A549 (cell line): Measurements from ENCODE around the gene SERPINA6. TPM values are rescaled to one million over a fixed set of nuclear protein-coding genes. Genes with fewer than 3 reads are reported as not detected.

Experiments used
- ATAC-seq, 2 experiments: fragments of 200-7000 bp in 1 of 2; fragments of >200 bp in 1 of 2; cut with Nextera tagmentation in 1 of 2; cut with Tn5 transposase in 1 of 2; 3 replicates each; pipeline versions ENCODE4 v1.8.0 to v1.9.1; 2018 to 2020; ENCODE audit warnings: mild to moderate bottlenecking in 1 of 2, moderate library complexity in 1 of 2
- CTCF ChIA-PET: fragments of 300-600 bp; sonication (Branson Sonifier 250); formaldehyde crosslinking; extraction: SDS; loops from one replicate; lab custom pipeline; 2021; ENCODE audit warnings: antibody characterized with exemption, inconsistent platforms; lab: Yijun Ruan, JAX
- POLR2A ChIA-PET: fragments of 350-600 bp; formaldehyde crosslinking; extraction: SDS; loops from one replicate; lab custom pipeline; 2021; ENCODE audit warnings: antibody characterized with exemption, inconsistent platforms; lab: Yijun Ruan, JAX
- DNase-seq, 2 experiments: peaks; one replicate each; pipeline versions ENCODE4 v3.0.0 to v3.0.0-alpha.2; 2011 to 2016; ENCODE audit warnings: low read depth in 1 of 2, low spot score in 1 of 2
- FAIRE-seq: peaks from 2 replicates; lab custom pipeline; 2011; peaks lifted over from hg19 to GRCh38; lab: Jason Lieb, UNC
- H3K27ac ChIP-seq, 2 experiments: fragments of >200 bp; sonication (Bioruptor Twin); formaldehyde crosslinking; 3 replicates each; pipeline ENCODE4 v1.5.1; 2016 to 2017
- H3K4me1 ChIP-seq: fragments of >200 bp; sonication (Bioruptor Twin); formaldehyde crosslinking; 3 replicates; pipeline ENCODE4 v1.6.1; 2016
- H3K4me2 ChIP-seq: fragments of >200 bp; sonication (Bioruptor Twin); formaldehyde crosslinking; 3 replicates; pipeline ENCODE4 v1.6.1; 2016
- H3K4me3 ChIP-seq: fragments of >200 bp; sonication (Bioruptor Twin); formaldehyde crosslinking; 3 replicates; pipeline ENCODE4 v1.5.1; 2016
- H3K9me3 ChIP-seq: fragments of >200 bp; sonication (Bioruptor Twin); formaldehyde crosslinking; 3 replicates; pipeline ENCODE4 v1.6.1; 2016
- CEBPB ChIP-seq, 2 experiments: fragments of >200 bp in 1 of 2; sonication (Bioruptor Twin) in 1 of 2; formaldehyde crosslinking in 1 of 2; IDR thresholded peaks; 2 replicates each; pipeline ENCODE4 v1.6.1; 2012 to 2016
- CHD2 ChIP-seq: fragments of 150-350 bp; IDR thresholded peaks from 2 replicates; pipeline ENCODE4 v1.6.1; 2014; ENCODE audit warnings: low read length; ENCODE audit not compliant: partially characterized antibody
- CHD4 ChIP-seq: fragments of 200-600 bp; sonication (generic); IDR thresholded peaks from 2 replicates; pipeline ENCODE4 v1.6.1; 2016; ENCODE audit warnings: antibody characterized with exemption, mild to moderate bottlenecking, borderline replicate concordance
- CTCF ChIP-seq: fragments of >200 bp; sonication (Bioruptor Twin); formaldehyde crosslinking; IDR thresholded peaks from 3 replicates; pipeline ENCODE4 v1.5.1; 2016
- EHMT2 ChIP-seq: fragments of 200-600 bp; sonication (generic); IDR thresholded peaks from 2 replicates; pipeline ENCODE4 v1.6.1; 2016; ENCODE audit warnings: antibody characterized with exemption, low read depth, mild to moderate bottlenecking, moderate library complexity
- ESRRA ChIP-seq: fragments of 150-350 bp; IDR thresholded peaks from 2 replicates; pipeline ENCODE4 v1.6.1; 2014; ENCODE audit warnings: mild to moderate bottlenecking, low read length, borderline replicate concordance
- FOSB ChIP-seq: fragments of 250-450 bp; sonication (Bioruptor Pico); IDR thresholded peaks from 2 replicates; pipeline ENCODE4 v1.5.0; 2020; ENCODE audit warnings: mild to moderate bottlenecking, moderate library complexity
- FOSL2 ChIP-seq, 2 experiments: fragments of 450-650 bp in 1 of 2; fragments of >200 bp in 1 of 2; sonication (Bioruptor Twin) in 1 of 2; formaldehyde crosslinking; IDR thresholded peaks; 2 replicates each; pipeline versions ENCODE4 v1.5.0 to v1.6.1; 2016 to 2020; ENCODE audit warnings: mild to moderate bottlenecking in 1 of 2, moderate library complexity in 1 of 2
- FOXS1 ChIP-seq: fragments of 250-450 bp; sonication (Bioruptor Pico); IDR thresholded peaks from 2 replicates; pipeline ENCODE4 v1.5.0; 2020; ENCODE audit warnings: mild to moderate bottlenecking, moderate library complexity
- HOXB13 ChIP-seq: fragments of 250-450 bp; sonication (Bioruptor Pico); IDR thresholded peaks from 2 replicates; pipeline ENCODE4 v1.5.0; 2020; ENCODE audit warnings: low read depth, mild to moderate bottlenecking, moderate library complexity
- MAX ChIP-seq: IDR thresholded peaks from 2 replicates; pipeline ENCODE4 v1.6.1; 2012
- MAZ ChIP-seq: fragments of 150-350 bp; IDR thresholded peaks from 2 replicates; pipeline ENCODE4 v1.6.1; 2014; ENCODE audit warnings: antibody characterized with exemption, low read depth, low read length, borderline replicate concordance
- NFE2L2 ChIP-seq: fragments of 150-350 bp; conservative IDR thresholded peaks from 2 replicates; pipeline ENCODE4 v1.6.1; 2014; ENCODE audit warnings: low read length
- NR3C1 ChIP-seq: fragments of >200 bp; sonication (Bioruptor Twin); formaldehyde crosslinking; IDR thresholded peaks from 3 replicates; pipeline ENCODE4 v1.6.1; 2017
- PBX3 ChIP-seq: IDR thresholded peaks from 2 replicates; pipeline ENCODE4 v1.6.1; 2012
- REST ChIP-seq: fragments of 200-600 bp; sonication (generic); IDR thresholded peaks from 2 replicates; pipeline ENCODE4 v1.6.1; 2016; ENCODE audit warnings: antibody characterized with exemption, mild to moderate bottlenecking, moderate library complexity
- RFX5 ChIP-seq: fragments of 450-650 bp; IDR thresholded peaks from 2 replicates; pipeline ENCODE4 v1.7.1; 2014; ENCODE audit warnings: antibody characterized with exemption, mild to moderate bottlenecking, moderate library complexity
- RNF2 ChIP-seq: fragments of 200-600 bp; sonication (generic); IDR thresholded peaks from 2 replicates; pipeline ENCODE4 v1.6.1; 2016; ENCODE audit warnings: low read depth, mild to moderate bottlenecking, antibody characterized with exemption, moderate library complexity, borderline replicate concordance
- ZNF302 ChIP-seq: fragments of 250-450 bp; sonication (Bioruptor Pico); IDR thresholded peaks from 2 replicates; pipeline ENCODE4 v1.9.0; 2021; ENCODE audit warnings: inconsistent platforms, mild to moderate bottlenecking, moderate library complexity
- WGBS: methylation state at CpG from one replicate; pipeline ENCODE4 v1.1.6; 2017; ENCODE audit errors: missing lambda C conversion rate; 5-methylcytosine and 5-hydroxymethylcytosine counted together
- polyA plus RNA-seq, 4 experiments: library from polyadenylated mRNA; depleted of rRNA in 3 of 4; stranded (reverse); fragments of >200 nt; fragmentation: RNase III in 1 of 4; extraction: RNeasy Plus Mini Kit Qiagen cat#74134 plus additional on column Dnase treatment in 1 of 4; gene quantifications; 2 replicates in 3 of 4; 3 replicates in 1 of 4; pipeline ENCODE4 v1.2.3, GENCODE V29; 2011 to 2017

Gene SERPINA6
- polyA plus RNA-seq, 2 of the 4 experiments (the other 2 are of a cell fraction), result 0.43 to 1.8 TPM

- H3K4me3 ChIP-seq, result no peak overlapping the region
- no peak for FAIRE-seq
- 10% methylated on average over 3 of the region's 3 CpGs for WGBS
- no peak overlapping the region; the same call in 2 of the 3 replicates for H3K4me2 ChIP-seq
- H3K27ac ChIP-seq, result no peak overlapping the region
- H3K9me3 ChIP-seq, result no peaks in the 10 kb centered on the region
- TF ChIP-seq EHMT2 (peak; percentile 38; the same call in 1 of the 2 replicates), NR3C1 (no peak), REST (peak; percentile 56), FOSB (no peak), MAZ (no peak), FOXS1 (CRISPR knock-in tag) (no peak), ESRRA (no peak), NFE2L2 (no peak)
- ChIA-PET POLR2A (no interaction called here), CTCF (interaction anchor here (1.3 to 1.6 kb wide), 2 partner anchors 20 to 389 kb away, joined by 3 to 4 read pairs; no protein-coding TSS in a partner anchor)
- no peak for ATAC-seq
- DNase-seq, result no peak
- no peaks in the 10 kb centered on the region for H3K4me1 ChIP-seq
Observed at GRCh38 chr14:94293578-94293924, 29.6 kb downstream of the SERPINA6 start.

- TF ChIP-seq ESRRA (no peak), CEBPB (IDR thresholded peaks at IDR 0.05) (no peak), REST (peak; percentile 88), RNF2 (no peak), EHMT2 (peak; percentile 97), RFX5 (no peak)
- no peak within 1 kb of the TSS for H3K4me3 ChIP-seq
- ChIA-PET POLR2A (no interaction called here), CTCF (interaction anchor here (1.3 to 1.6 kb wide), 2 partner anchors 20 to 389 kb away, joined by 3 to 4 read pairs; no protein-coding TSS in a partner anchor)
- no peaks in the 10 kb centered on the region for H3K4me1 ChIP-seq
- ATAC-seq, result peak in 1 of 2 experiments; percentile 51; a peak in 2 of 6 replicates
- no peak for FAIRE-seq
- no peak within 1 kb of the TSS; the same call in 2 of the 3 replicates for H3K4me2 ChIP-seq
- WGBS, result 20% methylated on average over 10 of the region's 10 CpGs
- DNase-seq, result no peak
- H3K9me3 ChIP-seq, result no peaks in the 10 kb centered on the region
- no peak within 1 kb of the TSS for H3K27ac ChIP-seq
Observed at GRCh38 chr14:94292872-94293577, 30.1 kb downstream of the SERPINA6 start, which contains the start of gene SERPINA10. SERPINA10 (minus strand) TSS chr14:94293268; CDS start chr14:94290593, 2,675 bp downstream.

GRCh38 chr14:94292526-94292871, 30.6 kb downstream of the SERPINA6 start:
- FAIRE-seq (no peak), DNase-seq (no peak), ATAC-seq (no peak; a peak in 1 of 6 replicates)
- H3K4me2 ChIP-seq, result no peak overlapping the region
- no peaks in the 10 kb centered on the region for H3K4me1 ChIP-seq
- no peaks in the 10 kb centered on the region for H3K9me3 ChIP-seq
- ChIA-PET POLR2A (no interaction called here), CTCF (interaction anchor here (1.3 to 1.6 kb wide), 2 partner anchors 19 to 390 kb away, joined by 3 to 4 read pairs; no protein-coding TSS in a partner anchor)
- no peak overlapping the region for H3K4me3 ChIP-seq
- no peak overlapping the region for H3K27ac ChIP-seq
- 51% methylated on average over 3 of the region's 3 CpGs for WGBS
- no peak for TF ChIP-seq ESRRA
- no peak for TF ChIP-seq ZNF302 (CRISPR knock-in tag)
- no peak for TF ChIP-seq CHD2
- TF ChIP-seq MAX, result no peak
- TF ChIP-seq PBX3, result no peak
- TF ChIP-seq FOSL2 (IDR thresholded peaks at IDR 0.05), result no peak
- TF ChIP-seq FOSL2 (CRISPR knock-in tag; IDR thresholded peaks at IDR 0.05), result no peak
- TF ChIP-seq HOXB13 (CRISPR knock-in tag), result no peak
- TF ChIP-seq CHD4, result no peak
- TF ChIP-seq RNF2, result no peak
- no peak for TF ChIP-seq CEBPB (IDR thresholded peaks at IDR 0.05)
- no peak for TF ChIP-seq CTCF
